HEK293 (cell line): ENCODE measurements around the gene LARP1.

ENCODE experiments used
- CTCF ChIP-seq: fragments of 450-650 bp; formaldehyde crosslinking; IDR thresholded peaks from 2 replicates; pipeline ENCODE4 v1.5.1; 2016; ENCODE audit warnings: missing biosample characterization, missing genetic modification characterization
- FEZF1 ChIP-seq: fragments of 450-650 bp; formaldehyde crosslinking; IDR thresholded peaks from 2 replicates; pipeline ENCODE4 v1.5.1; 2016; ENCODE audit warnings: missing biosample characterization, missing genetic modification characterization
- GLI2 ChIP-seq: fragments of 450-650 bp; formaldehyde crosslinking; IDR thresholded peaks from 2 replicates; pipeline ENCODE4; 2017; ENCODE audit warnings: missing biosample characterization, missing genetic modification characterization, low read depth, borderline replicate concordance
- HIC1 ChIP-seq: fragments of 450-650 bp; formaldehyde crosslinking; IDR thresholded peaks from 2 replicates; pipeline ENCODE4 v1.5.1; 2016; ENCODE audit warnings: missing biosample characterization, missing genetic modification characterization
- KLF9 ChIP-seq: fragments of 450-650 bp; formaldehyde crosslinking; IDR thresholded peaks from 2 replicates; pipeline ENCODE4 v1.5.1; 2016; ENCODE audit warnings: missing biosample characterization, missing genetic modification characterization, low read depth
- ZBTB1 ChIP-seq: fragments of 450-650 bp; formaldehyde crosslinking; IDR thresholded peaks from 2 replicates; pipeline ENCODE4 v1.5.1; 2016; ENCODE audit warnings: missing biosample characterization, missing genetic modification characterization
- ZBTB17 ChIP-seq: fragments of 450-650 bp; formaldehyde crosslinking; IDR thresholded peaks from 2 replicates; pipeline ENCODE4 v1.5.1; 2016; ENCODE audit warnings: missing biosample characterization, missing genetic modification characterization
- ZBTB26 ChIP-seq: fragments of 450-650 bp; formaldehyde crosslinking; optimal IDR thresholded peaks from 2 replicates; pipeline ENCODE3; 2016; ENCODE audit warnings: missing biosample characterization, mild to moderate bottlenecking, missing genetic modification characterization
- ZNF140 ChIP-seq: fragments of 450-650 bp; formaldehyde crosslinking; IDR thresholded peaks from 2 replicates; pipeline ENCODE4 v1.5.1; 2016; ENCODE audit warnings: missing biosample characterization, missing genetic modification characterization
- ZNF155 ChIP-seq: fragments of 450-650 bp; formaldehyde crosslinking; IDR thresholded peaks from 2 replicates; pipeline ENCODE4 v1.5.1; 2016; ENCODE audit warnings: missing biosample characterization, missing genetic modification characterization
- ZNF302 ChIP-seq: fragments of 450-650 bp; formaldehyde crosslinking; IDR thresholded peaks from 2 replicates; pipeline ENCODE4 v1.5.1; 2016; ENCODE audit warnings: missing biosample characterization, missing genetic modification characterization, low read depth
- ZNF391 ChIP-seq: fragments of 450-650 bp; formaldehyde crosslinking; IDR thresholded peaks from 2 replicates; pipeline ENCODE4 v1.5.1; 2016; ENCODE audit warnings: low read depth, missing biosample characterization, missing genetic modification characterization, borderline replicate concordance
- ZNF561 ChIP-seq: fragments of 450-650 bp; IDR thresholded peaks from 2 replicates; pipeline ENCODE4 v1.5.1; 2018; ENCODE audit warnings: missing biosample characterization, missing genetic modification characterization, borderline replicate concordance
- ZNF76 ChIP-seq: fragments of 450-650 bp; formaldehyde crosslinking; IDR thresholded peaks from 2 replicates; pipeline ENCODE4; 2016; ENCODE audit warnings: low read depth, missing biosample characterization, missing genetic modification characterization, borderline replicate concordance
- ZNF777 ChIP-seq: fragments of 450-650 bp; formaldehyde crosslinking; IDR thresholded peaks from 2 replicates; pipeline ENCODE4 v1.5.1; 2017; ENCODE audit warnings: missing biosample characterization, missing genetic modification characterization, borderline replicate concordance
- ZXDB ChIP-seq: fragments of 450-650 bp; formaldehyde crosslinking; IDR thresholded peaks from 2 replicates; pipeline ENCODE4 v1.5.1; 2016; ENCODE audit warnings: missing biosample characterization, missing genetic modification characterization
- TF ChIP-seq, protein P1 (sequence below): fragments of 450-650 bp; formaldehyde crosslinking; IDR thresholded peaks from 2 replicates; pipeline ENCODE4 v1.5.1; 2016; ENCODE audit warnings: missing biosample characterization, missing genetic modification characterization
- TF ChIP-seq, protein P2 (sequence below): fragments of 450-650 bp; formaldehyde crosslinking; IDR thresholded peaks from 2 replicates; pipeline ENCODE4 v1.5.1; 2016; ENCODE audit warnings: missing biosample characterization, missing genetic modification characterization, borderline replicate concordance

Gene LARP1

GRCh38 chr5:154857530-154858296 lies 102.5 kb downstream of the LARP1 start (continued):
- TF ChIP-seq ZNF155 (tag by site-specific recombination) (no peak), ZNF76 (0 out of 2 replicates have a peak, but pooled peaks have one; percentile 8), ZXDB (tag by site-specific recombination) (peak; percentile 50; the same call in 1 of the 2 replicates), ZNF302 (tag by site-specific recombination) (no peak), ZNF561 (peak; percentile 76; the same call in 1 of the 2 replicates), CTCF (peak; percentile 83), ZBTB1 (no peak), ZBTB17 (peak; percentile 32), ZNF140 (tag by site-specific recombination) (no peak), HIC1 (tag by site-specific recombination) (peak; percentile 97), GLI2 (tag by site-specific recombination) (no peak), ZNF391 (tag by site-specific recombination) (peak; percentile 12; the same call in 1 of the 2 replicates), KLF9 (tag by site-specific recombination) (peak; percentile 99), FEZF1 (tag by site-specific recombination) (peak; percentile 42), ZBTB26 (tag by site-specific recombination) (peak; percentile 92), ZNF777 (peak; percentile 76; the same call in 1 of the 2 replicates)
- TF ChIP-seq, protein P1, sequence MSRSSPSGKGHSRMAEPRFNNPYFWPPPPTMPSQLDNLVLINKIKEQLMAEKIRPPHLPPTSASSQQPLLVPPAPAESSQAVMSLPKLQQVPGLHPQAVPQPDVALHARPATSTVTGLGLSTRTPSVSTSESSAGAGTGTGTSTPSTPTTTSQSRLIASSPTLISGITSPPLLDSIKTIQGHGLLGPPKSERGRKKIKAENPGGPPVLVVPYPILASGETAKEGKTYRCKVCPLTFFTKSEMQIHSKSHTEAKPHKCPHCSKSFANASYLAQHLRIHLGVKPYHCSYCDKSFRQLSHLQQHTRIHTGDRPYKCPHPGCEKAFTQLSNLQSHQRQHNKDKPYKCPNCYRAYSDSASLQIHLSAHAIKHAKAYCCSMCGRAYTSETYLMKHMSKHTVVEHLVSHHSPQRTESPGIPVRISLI, result no peak
- TF ChIP-seq, protein P2, sequence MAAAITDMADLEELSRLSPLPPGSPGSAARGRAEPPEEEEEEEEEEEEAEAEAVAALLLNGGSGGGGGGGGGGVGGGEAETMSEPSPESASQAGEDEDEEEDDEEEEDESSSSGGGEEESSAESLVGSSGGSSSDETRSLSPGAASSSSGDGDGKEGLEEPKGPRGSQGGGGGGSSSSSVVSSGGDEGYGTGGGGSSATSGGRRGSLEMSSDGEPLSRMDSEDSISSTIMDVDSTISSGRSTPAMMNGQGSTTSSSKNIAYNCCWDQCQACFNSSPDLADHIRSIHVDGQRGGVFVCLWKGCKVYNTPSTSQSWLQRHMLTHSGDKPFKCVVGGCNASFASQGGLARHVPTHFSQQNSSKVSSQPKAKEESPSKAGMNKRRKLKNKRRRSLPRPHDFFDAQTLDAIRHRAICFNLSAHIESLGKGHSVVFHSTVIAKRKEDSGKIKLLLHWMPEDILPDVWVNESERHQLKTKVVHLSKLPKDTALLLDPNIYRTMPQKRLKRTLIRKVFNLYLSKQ, result no peak
